Astrocyte (in vitro differentiated cells and primary cell): ENCODE results near the gene PRKCE. TPM values are rescaled to one million over a fixed set of nuclear protein-coding genes. Genes with fewer than 3 reads are reported as not detected.

Experiments
- DNase-seq: peaks from one replicate; pipeline ENCODE4 v3.0.0-alpha.2; 2010; ENCODE audit warnings: low read depth
- FAIRE-seq: peaks from 2 replicates; lab custom pipeline; 2011; peaks lifted over from hg19 to GRCh38; lab: Jason Lieb, UNC
- H2AFZ ChIP-seq: 2 replicates; pipeline ENCODE4 v1.6.0; 2012; ENCODE audit warnings: low read depth, low read length, inconsistent platforms
- H3K27ac ChIP-seq: 2 replicates; pipeline ENCODE4 v1.5.1; 2011; ENCODE audit warnings: low read depth, low read length, inconsistent platforms
- H3K27me3 ChIP-seq: 2 replicates; pipeline ENCODE4 v1.6.0; 2011; ENCODE audit warnings: low read length, inconsistent platforms; ENCODE audit not compliant: insufficient read depth
- H3K36me3 ChIP-seq: 2 replicates; pipeline ENCODE4 v1.5.1; 2011; ENCODE audit warnings: low read length, inconsistent platforms; ENCODE audit not compliant: insufficient read depth
- H3K4me1 ChIP-seq: 2 replicates; pipeline ENCODE4 v1.5.1; 2011; ENCODE audit warnings: low read length, inconsistent platforms; ENCODE audit not compliant: insufficient read depth
- H3K4me2 ChIP-seq: 2 replicates; pipeline ENCODE4 v1.6.0; 2012; ENCODE audit warnings: low read length, inconsistent platforms
- H3K4me3 ChIP-seq: 2 replicates; pipeline ENCODE4 v1.5.1; 2011; ENCODE audit warnings: low read depth, mild to moderate bottlenecking, low read length, inconsistent platforms; ENCODE audit not compliant: insufficient read depth
- H3K79me2 ChIP-seq: 2 replicates; pipeline ENCODE4 v1.6.0; 2012; ENCODE audit warnings: mild to moderate bottlenecking, low read length, inconsistent platforms; ENCODE audit not compliant: insufficient read depth
- H3K9ac ChIP-seq: 2 replicates; pipeline ENCODE4 v1.6.0; 2012; ENCODE audit warnings: mild to moderate bottlenecking, low read length, inconsistent platforms
- H3K9me3 ChIP-seq: 2 replicates; pipeline ENCODE4 v1.5.1; 2012; ENCODE audit warnings: low read depth, mild to moderate bottlenecking, low read length, inconsistent platforms; ENCODE audit not compliant: insufficient read depth
- H4K20me1 ChIP-seq: 2 replicates; pipeline ENCODE4 v1.6.0; 2012; ENCODE audit warnings: low read length, inconsistent platforms; ENCODE audit not compliant: insufficient read depth
- H3K27ac Mint-ChIP-seq: one replicate; pipeline ENCODE4 v1.8.0; 2021; ENCODE audit warnings: mild to moderate bottlenecking, mixed read lengths; ENCODE audit not compliant: unreplicated experiment
- H3K27me3 Mint-ChIP-seq: one replicate; pipeline ENCODE4 v1.8.0; 2021; ENCODE audit warnings: low read depth, mixed read lengths; ENCODE audit not compliant: unreplicated experiment
- H3K36me3 Mint-ChIP-seq: one replicate; pipeline ENCODE4 v1.8.0; 2021; ENCODE audit warnings: low read depth, mixed read lengths; ENCODE audit not compliant: unreplicated experiment
- H3K4me1 Mint-ChIP-seq: one replicate; pipeline ENCODE4 v1.8.0; 2021; ENCODE audit warnings: low read depth, mixed read lengths; ENCODE audit not compliant: unreplicated experiment
- H3K4me3 Mint-ChIP-seq: one replicate; pipeline ENCODE4 v1.8.0; 2021; ENCODE audit warnings: mild to moderate bottlenecking, moderate library complexity, mixed read lengths; ENCODE audit not compliant: unreplicated experiment
- H3K9me3 Mint-ChIP-seq: one replicate; pipeline ENCODE4 v1.8.0; 2021; ENCODE audit warnings: mild to moderate bottlenecking, mixed read lengths; ENCODE audit not compliant: unreplicated experiment
- EZH2 ChIP-seq: IDR thresholded peaks from 2 replicates; pipeline ENCODE4 v1.6.1; 2012; ENCODE audit warnings: mild to moderate bottlenecking, low read length, inconsistent platforms; ENCODE audit not compliant: insufficient read depth
- total RNA-seq: library from RNA; stranded (reverse); gene quantifications from 2 replicates; pipeline ENCODE4 v1.2.1, GENCODE V29; 2021
- TF ChIP-seq, protein P1 (sequence below): IDR thresholded peaks from 2 replicates; pipeline ENCODE4 v1.5.1; 2011; ENCODE audit warnings: low read depth, mild to moderate bottlenecking, inconsistent platforms, low read length, moderate library complexity; ENCODE audit not compliant: insufficient read depth

Gene PRKCE
- total RNA-seq, 1 donor from 2014 or later = 12.8 TPM

DNA sequence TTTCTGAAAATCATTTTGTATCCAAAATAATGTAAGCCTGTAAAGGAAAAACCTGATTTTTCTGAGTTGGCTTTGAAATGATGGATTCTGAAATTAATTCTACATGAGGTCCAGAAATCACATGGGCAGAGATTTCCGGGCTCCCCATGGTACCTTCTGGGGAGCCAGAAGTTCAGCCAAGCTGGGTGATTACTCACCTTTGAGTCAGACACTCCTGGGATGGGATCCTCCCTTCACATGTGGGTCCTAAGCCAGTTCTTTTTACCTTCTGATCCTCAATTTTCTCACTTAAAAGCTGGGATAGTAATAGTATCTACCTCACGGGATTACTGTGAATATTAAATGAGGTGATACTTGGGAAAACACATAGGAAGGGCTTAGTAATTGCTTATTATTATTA, 465.9 kb downstream of the PRKCE start:
- peak; percentile 74 for FAIRE-seq
- peak overlapping the region; percentile 43 for H3K27ac ChIP-seq

DNA sequence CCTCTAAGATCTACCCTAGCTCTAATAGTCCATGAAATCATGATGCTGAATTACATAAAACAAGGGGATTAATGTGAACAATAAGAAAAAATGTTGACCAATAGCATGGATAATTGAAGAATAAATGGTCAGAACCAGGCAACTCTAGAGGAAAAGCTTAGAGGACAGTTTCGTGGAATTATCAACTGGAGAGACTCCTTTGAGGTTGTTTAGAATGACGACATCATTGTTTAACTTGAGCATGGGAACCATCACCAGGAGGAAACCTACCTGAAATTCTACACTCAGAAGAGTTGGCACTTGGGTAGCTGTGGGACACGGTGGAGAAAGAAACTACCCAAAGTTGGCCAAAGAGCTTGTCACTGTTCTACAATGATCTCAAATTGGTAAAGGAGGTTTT, 466.5 kb downstream of the PRKCE start:
- peaks cover 14% of the 10 kb centered on the region for H3K4me1 Mint-ChIP-seq
- H3K79me2 ChIP-seq = no peaks in the 10 kb centered on the region

More for the DNA sequence above, 465.9 kb downstream of the PRKCE start:
- Mint-ChIP-seq H3K9me3 (no peaks in the 10 kb centered on the region), H3K36me3 (no peaks in the 10 kb centered on the region), H3K4me1 (peaks cover 14% of the 10 kb centered on the region), H3K27me3 (no peaks in the 10 kb centered on the region), H3K4me3 (no peak overlapping the region), H3K27ac (no peak overlapping the region)
- Histone ChIP-seq H3K36me3 (no peaks in the 10 kb centered on the region), H3K9ac (peak overlapping the region; percentile 14), H3K9me3 (no peaks in the 10 kb centered on the region), H3K27me3 (no peaks in the 10 kb centered on the region), H4K20me1 (no peaks in the 10 kb centered on the region), H2AFZ (no peak overlapping the region), H3K4me2 (peak overlapping the region; percentile 44), H3K79me2 (no peaks in the 10 kb centered on the region), H3K4me1 (peaks cover 28% of the 10 kb centered on the region), H3K4me3 (no peak overlapping the region)
- peak; percentile 85 for DNase-seq
- TF ChIP-seq EZH2 = no peak
- TF ChIP-seq, protein P1, sequence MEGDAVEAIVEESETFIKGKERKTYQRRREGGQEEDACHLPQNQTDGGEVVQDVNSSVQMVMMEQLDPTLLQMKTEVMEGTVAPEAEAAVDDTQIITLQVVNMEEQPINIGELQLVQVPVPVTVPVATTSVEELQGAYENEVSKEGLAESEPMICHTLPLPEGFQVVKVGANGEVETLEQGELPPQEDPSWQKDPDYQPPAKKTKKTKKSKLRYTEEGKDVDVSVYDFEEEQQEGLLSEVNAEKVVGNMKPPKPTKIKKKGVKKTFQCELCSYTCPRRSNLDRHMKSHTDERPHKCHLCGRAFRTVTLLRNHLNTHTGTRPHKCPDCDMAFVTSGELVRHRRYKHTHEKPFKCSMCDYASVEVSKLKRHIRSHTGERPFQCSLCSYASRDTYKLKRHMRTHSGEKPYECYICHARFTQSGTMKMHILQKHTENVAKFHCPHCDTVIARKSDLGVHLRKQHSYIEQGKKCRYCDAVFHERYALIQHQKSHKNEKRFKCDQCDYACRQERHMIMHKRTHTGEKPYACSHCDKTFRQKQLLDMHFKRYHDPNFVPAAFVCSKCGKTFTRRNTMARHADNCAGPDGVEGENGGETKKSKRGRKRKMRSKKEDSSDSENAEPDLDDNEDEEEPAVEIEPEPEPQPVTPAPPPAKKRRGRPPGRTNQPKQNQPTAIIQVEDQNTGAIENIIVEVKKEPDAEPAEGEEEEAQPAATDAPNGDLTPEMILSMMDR = no peak

More for the DNA sequence above, 466.5 kb downstream of the PRKCE start:
- Mint-ChIP-seq H3K4me3 (no peak overlapping the region), H3K27me3 (no peaks in the 10 kb centered on the region), H3K27ac (no peak overlapping the region), H3K36me3 (no peaks in the 10 kb centered on the region), H3K9me3 (no peaks in the 10 kb centered on the region)
- Histone ChIP-seq H3K4me3 (no peak overlapping the region), H3K27me3 (no peaks in the 10 kb centered on the region), H3K4me1 (peaks cover 28% of the 10 kb centered on the region), H3K36me3 (no peaks in the 10 kb centered on the region), H3K9me3 (no peaks in the 10 kb centered on the region), H3K9ac (no peak overlapping the region), H3K4me2 (no peak overlapping the region), H3K27ac (no peak overlapping the region), H2AFZ (no peak overlapping the region), H4K20me1 (no peaks in the 10 kb centered on the region)
- DNase-seq (no peak), FAIRE-seq (no peak)
- TF ChIP-seq, protein P1 = no peak
- no peak for TF ChIP-seq EZH2
